GM12878 (cell line): ENCODE data around the gene CPA4. TPM values are rescaled to one million over a fixed set of nuclear protein-coding genes. Genes with fewer than 3 reads are reported as not detected.

Source experiments
- ATAC-seq: fragments of 200-7000 bp; cut with Tn5 transposase; 3 replicates; pipeline ENCODE4 v1.9.1; 2020; ENCODE audit warnings: mild to moderate bottlenecking, moderate library complexity
- BruUV-seq: library from RNA; stranded (reverse); fragments of 400-500 nt; replicated peaks from 2 replicates; lab custom pipeline; 2021; lab: Mats Ljungman, UMichigan
- CTCF ChIA-PET: fragments of 300-600 bp; sonication (Branson Sonifier 250); formaldehyde crosslinking; extraction: SDS; loops from one replicate; lab custom pipeline; 2021; ENCODE audit warnings: inconsistent platforms; lab: Yijun Ruan, JAX
- POLR2A ChIA-PET: fragments of 350-600 bp; formaldehyde crosslinking; extraction: SDS; loops from one replicate; lab custom pipeline; 2021; ENCODE audit warnings: inconsistent platforms; lab: Charles Lee
- RAD21 ChIA-PET: fragments of 300-600 bp; sonication (Branson Sonifier 250); formaldehyde crosslinking; loops from one replicate; lab custom pipeline; 2023; ENCODE audit warnings: antibody characterized with exemption; ENCODE audit not compliant: unreplicated experiment; lab: Charles Lee
- SMC1A ChIA-PET: fragments of 300-600 bp; sonication (Branson Sonifier 250); formaldehyde crosslinking; loops from one replicate; lab custom pipeline; 2023; ENCODE audit not compliant: unreplicated experiment, uncharacterized antibody; lab: Charles Lee
- DNase-seq: peaks from one replicate; pipeline ENCODE4 v3.0.0-alpha.2; 2011; ENCODE audit warnings: low read depth, low spot score
- FAIRE-seq: peaks from 3 replicates; lab custom pipeline; 2011; peaks lifted over from hg19 to GRCh38; lab: Jason Lieb, UNC
- H2AFZ ChIP-seq: 2 replicates; pipeline ENCODE4 v1.6.0; 2011; ENCODE audit warnings: low read depth, low read length, control low read depth; ENCODE audit not compliant: control insufficient read depth
- H3K27ac ChIP-seq: 2 replicates; pipeline ENCODE4 v1.5.1; 2011; ENCODE audit warnings: control low read depth; ENCODE audit not compliant: control insufficient read depth, insufficient read depth
- H3K27me3 ChIP-seq, 2 experiments: replicated peaks in 1 of 2; 2 replicates each; pipeline versions ENCODE4 v1.6.0 to v1.6.1; 2011; ENCODE audit warnings: low read length in 1 of 2; ENCODE audit not compliant: control insufficient read depth in 2 of 2, insufficient read depth in 2 of 2
- H3K36me3 ChIP-seq, 2 experiments: 2 replicates each; pipeline ENCODE4 v1.5.1; 2011; ENCODE audit warnings: low read length in 1 of 2; ENCODE audit not compliant: control insufficient read depth in 2 of 2, insufficient read depth in 2 of 2
- H3K4me1 ChIP-seq: 2 replicates; pipeline ENCODE4 v1.6.1; 2011; ENCODE audit warnings: mild to moderate bottlenecking, low read length, moderate library complexity, mixed read lengths; ENCODE audit not compliant: control insufficient read depth, insufficient read depth
- H3K4me2 ChIP-seq: 2 replicates; pipeline ENCODE4 v1.6.0; 2011; ENCODE audit warnings: control low read depth; ENCODE audit not compliant: control insufficient read depth, insufficient read depth
- H3K4me3 ChIP-seq: fragments of 200-600 bp; sonication (generic); 2 replicates; pipeline ENCODE4 v1.5.1; 2016
- H3K79me2 ChIP-seq: 2 replicates; pipeline ENCODE4 v1.6.0; 2011; ENCODE audit warnings: low read length; ENCODE audit not compliant: control insufficient read depth, insufficient read depth
- H3K9ac ChIP-seq: 2 replicates; pipeline ENCODE4 v1.8.0; 2011; ENCODE audit warnings: low read length, control low read depth, mixed read lengths; ENCODE audit not compliant: control insufficient read depth, insufficient read depth
- H3K9me3 ChIP-seq: replicated peaks from 3 replicates; pipeline ENCODE4 v1.5.1; 2011; ENCODE audit warnings: mild to moderate bottlenecking, low read length; ENCODE audit not compliant: control insufficient read depth, insufficient read depth
- H4K20me1 ChIP-seq: 2 replicates; pipeline ENCODE4 v1.6.0; 2011; ENCODE audit not compliant: control insufficient read depth, insufficient read depth
- CHD1 ChIP-seq: IDR thresholded peaks from 2 replicates; pipeline ENCODE4 v1.6.1; 2012; ENCODE audit warnings: low read depth, low read length, improper control_type of control experiment
- MLLT1 ChIP-seq: fragments of 450-650 bp; IDR thresholded peaks from 2 replicates; pipeline ENCODE4 v1.6.1; 2016; ENCODE audit warnings: mild to moderate bottlenecking
- MXI1 ChIP-seq: fragments of 150-350 bp; IDR thresholded peaks from 2 replicates; pipeline ENCODE4 v1.6.1; 2011; ENCODE audit warnings: low read depth, mild to moderate bottlenecking, inconsistent platforms, low read length, improper control_type of control experiment
- SPI1 ChIP-seq: IDR thresholded peaks from 2 replicates; pipeline ENCODE4 v1.6.1; 2011; ENCODE audit warnings: low read depth, mild to moderate bottlenecking, low read length, moderate library complexity, borderline replicate concordance; ENCODE audit not compliant: insufficient read depth
- TCF3 ChIP-seq: IDR thresholded peaks from 2 replicates; pipeline ENCODE4 v1.6.1; 2012; ENCODE audit warnings: low read depth, mild to moderate bottlenecking, low read length, borderline replicate concordance; ENCODE audit not compliant: insufficient read depth
- ZNF384 ChIP-seq: IDR thresholded peaks from 2 replicates; pipeline ENCODE4 v1.6.1; 2012; ENCODE audit warnings: low read depth, mild to moderate bottlenecking, low read length, improper control_type of control experiment, borderline replicate concordance
- WGBS: methylation state at CpG from one replicate; pipeline ENCODE4 v1.1.6; 2016; ENCODE audit warnings: low lambda C conversion rate; ENCODE audit not compliant: insufficient replicate concordance, insufficient coverage; ENCODE audit errors: missing lambda C conversion rate; 5-methylcytosine and 5-hydroxymethylcytosine counted together
- in situ Hi-C: fragments of 300-500 bp; cut with MboI; formaldehyde crosslinking; loops from 9 replicates; pipeline ENCODE4 v1.14.3; 2018; ENCODE audit warnings: mixed read lengths
- intact Hi-C: fragments of 100-400 bp; cut with micrococcal nuclease; formaldehyde crosslinking; loops from one replicate; pipeline ENCODE4 v1.14.2; 2022; ENCODE audit not compliant: unreplicated experiment
- polyA plus RNA-seq, 11 experiments: library from polyadenylated mRNA; depleted of rRNA in 4 of 11; unstranded in 6 of 11; stranded (reverse) in 5 of 11; fragments of >200 nt; fragmentation: Nextera tagmentation in 4 of 11; fragmentation: Illumina TruSeq in 1 of 11; extraction: Ambion mirVana in 4 of 11; extraction: Trizol in 1 of 11; gene quantifications; 1 replicate in 1 of 11; 2 replicates in 10 of 11; pipeline versions ENCODE4 v1.2.1 to v1.2.3, GENCODE V29; 2011 to 2016; ENCODE audit warnings: inconsistent platforms in 2 of 11, missing spikeins in 2 of 11, low read depth in 1 of 11
- total RNA-seq, 4 experiments: library from RNA; depleted of rRNA in 3 of 4; stranded (reverse); fragments of >200 nt in 3 of 4; fragmentation: Illumina TruSeq in 1 of 4; extraction: Trizol in 1 of 4; gene quantifications; 2 replicates each; pipeline versions ENCODE4 v1.2.1 to v1.2.3, GENCODE V29; 2013 to 2021
- TF ChIP-seq, protein P1 (sequence below): fragments of 450-650 bp; IDR thresholded peaks from 2 replicates; pipeline ENCODE4 v1.6.1; 2016; ENCODE audit warnings: mild to moderate bottlenecking, moderate library complexity, borderline replicate concordance
- TF ChIP-seq, protein P2 (sequence below): fragments of 150-350 bp; IDR thresholded peaks from 2 replicates; pipeline ENCODE4 v1.6.1; 2014; ENCODE audit warnings: mild to moderate bottlenecking, low read depth, low read length

CPA4 gene
- total and polyA plus RNA-seq, 10 of the 15 experiments (the other 5 are each of a cell fraction or from before 2014, with no cell fraction given), result 0.05 to 0.35 (median 0.18) TPM; not detected in 1

DNA sequence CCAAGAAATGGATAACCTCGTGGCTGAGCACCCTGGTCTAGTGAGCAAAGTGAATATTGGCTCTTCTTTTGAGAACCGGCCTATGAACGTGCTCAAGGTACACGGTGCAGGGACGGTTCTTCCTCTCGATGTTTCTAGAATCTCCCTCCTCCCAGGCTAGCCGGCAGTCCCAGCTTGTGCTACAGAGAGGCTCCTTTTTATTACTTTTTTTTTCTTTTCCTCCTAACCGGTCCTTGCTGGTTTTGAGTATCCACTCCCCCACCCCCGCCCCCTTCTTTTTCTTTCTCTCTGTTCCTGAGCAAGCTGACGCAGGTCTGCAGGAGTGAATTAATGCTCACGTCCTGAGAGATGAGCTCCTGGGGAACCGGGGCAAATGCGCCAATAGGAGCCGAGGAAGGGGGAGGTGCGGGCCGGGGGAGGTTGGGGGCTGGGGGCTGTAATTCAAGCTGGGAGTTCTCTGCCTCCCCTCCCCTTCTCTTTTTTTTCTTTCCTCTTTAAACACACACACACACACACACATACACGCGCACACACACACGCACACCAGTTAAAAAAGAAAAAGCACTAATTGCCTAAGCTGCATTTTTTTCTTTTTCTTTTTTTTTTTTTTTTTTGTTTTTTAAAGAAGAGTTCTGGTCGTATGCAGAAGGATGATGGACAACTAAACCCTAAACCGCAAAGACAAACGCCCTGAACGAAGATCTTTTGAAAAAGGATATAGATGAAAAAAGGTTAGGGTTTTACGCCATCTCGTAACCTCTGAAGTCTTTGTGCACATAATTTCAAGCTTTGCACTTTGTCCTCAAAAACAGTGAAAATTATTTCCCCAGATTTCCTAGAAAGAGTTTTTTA is 19.7 kb upstream of the CPA4 start:
- DNase-seq, result no peak
- POLR2A ChIA-PET, result interaction anchor here (0.6 kb wide), 4 partner anchors 110 to 1281 kb away, joined by 3 to 6 read pairs (median 3); no protein-coding TSS in a partner anchor
- Histone ChIP-seq H3K79me2 (no peaks in the 10 kb centered on the region), H3K9ac (no peak overlapping the region), H3K4me1 (no peaks in the 10 kb centered on the region), H3K4me2 (no peak overlapping the region), H3K27ac (no peak overlapping the region), H3K27me3 (peaks cover 0 to 4% of the 10 kb centered on the region in 2 experiments; a peak in 1 of 4 replicates), H2AFZ (no peak overlapping the region), H3K36me3 (no peaks in the 10 kb centered on the region), H3K9me3 (no peaks in the 10 kb centered on the region), H3K4me3 (no peak overlapping the region), H4K20me1 (no peaks in the 10 kb centered on the region)
- RAD21 ChIA-PET, result no interaction called here
- CTCF ChIA-PET, result interaction anchor here (0.9 kb wide), 2 partner anchors 9 to 16 kb away, joined by 3 to 5 read pairs; no protein-coding TSS in a partner anchor
- WGBS, result 31% methylated on average over 18 of the region's 25 CpGs
- BruUV-seq, result no TSS peak
- SMC1A ChIA-PET, result interaction anchor here (1.2 kb wide), 1 partner anchor 30 kb away, joined by 3 read pairs; no protein-coding TSS in a partner anchor
- intact Hi-C loops (loop anchor here (10.0 kb wide), 1 partner anchor 59 kb away; no protein-coding TSS in a partner anchor), in situ Hi-C loops (no loop called here)
- no peak for ATAC-seq
- FAIRE-seq, result no peak
- TF ChIP-seq ZNF384 (no peak), SPI1 (no peak), TCF3 (no peak), CHD1 (no peak), MLLT1 (no peak), MXI1 (no peak)
- TF ChIP-seq, protein P1, sequence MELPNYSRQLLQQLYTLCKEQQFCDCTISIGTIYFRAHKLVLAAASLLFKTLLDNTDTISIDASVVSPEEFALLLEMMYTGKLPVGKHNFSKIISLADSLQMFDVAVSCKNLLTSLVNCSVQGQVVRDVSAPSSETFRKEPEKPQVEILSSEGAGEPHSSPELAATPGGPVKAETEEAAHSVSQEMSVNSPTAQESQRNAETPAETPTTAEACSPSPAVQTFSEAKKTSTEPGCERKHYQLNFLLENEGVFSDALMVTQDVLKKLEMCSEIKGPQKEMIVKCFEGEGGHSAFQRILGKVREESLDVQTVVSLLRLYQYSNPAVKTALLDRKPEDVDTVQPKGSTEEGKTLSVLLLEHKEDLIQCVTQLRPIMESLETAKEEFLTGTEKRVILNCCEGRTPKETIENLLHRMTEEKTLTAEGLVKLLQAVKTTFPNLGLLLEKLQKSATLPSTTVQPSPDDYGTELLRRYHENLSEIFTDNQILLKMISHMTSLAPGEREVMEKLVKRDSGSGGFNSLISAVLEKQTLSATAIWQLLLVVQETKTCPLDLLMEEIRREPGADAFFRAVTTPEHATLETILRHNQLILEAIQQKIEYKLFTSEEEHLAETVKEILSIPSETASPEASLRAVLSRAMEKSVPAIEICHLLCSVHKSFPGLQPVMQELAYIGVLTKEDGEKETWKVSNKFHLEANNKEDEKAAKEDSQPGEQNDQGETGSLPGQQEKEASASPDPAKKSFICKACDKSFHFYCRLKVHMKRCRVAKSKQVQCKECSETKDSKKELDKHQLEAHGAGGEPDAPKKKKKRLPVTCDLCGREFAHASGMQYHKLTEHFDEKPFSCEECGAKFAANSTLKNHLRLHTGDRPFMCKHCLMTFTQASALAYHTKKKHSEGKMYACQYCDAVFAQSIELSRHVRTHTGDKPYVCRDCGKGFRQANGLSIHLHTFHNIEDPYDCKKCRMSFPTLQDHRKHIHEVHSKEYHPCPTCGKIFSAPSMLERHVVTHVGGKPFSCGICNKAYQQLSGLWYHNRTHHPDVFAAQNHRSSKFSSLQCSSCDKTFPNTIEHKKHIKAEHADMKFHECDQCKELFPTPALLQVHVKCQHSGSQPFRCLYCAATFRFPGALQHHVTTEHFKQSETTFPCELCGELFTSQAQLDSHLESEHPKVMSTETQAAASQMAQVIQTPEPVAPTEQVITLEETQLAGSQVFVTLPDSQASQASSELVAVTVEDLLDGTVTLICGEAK, result no peak
- TF ChIP-seq, protein P2, sequence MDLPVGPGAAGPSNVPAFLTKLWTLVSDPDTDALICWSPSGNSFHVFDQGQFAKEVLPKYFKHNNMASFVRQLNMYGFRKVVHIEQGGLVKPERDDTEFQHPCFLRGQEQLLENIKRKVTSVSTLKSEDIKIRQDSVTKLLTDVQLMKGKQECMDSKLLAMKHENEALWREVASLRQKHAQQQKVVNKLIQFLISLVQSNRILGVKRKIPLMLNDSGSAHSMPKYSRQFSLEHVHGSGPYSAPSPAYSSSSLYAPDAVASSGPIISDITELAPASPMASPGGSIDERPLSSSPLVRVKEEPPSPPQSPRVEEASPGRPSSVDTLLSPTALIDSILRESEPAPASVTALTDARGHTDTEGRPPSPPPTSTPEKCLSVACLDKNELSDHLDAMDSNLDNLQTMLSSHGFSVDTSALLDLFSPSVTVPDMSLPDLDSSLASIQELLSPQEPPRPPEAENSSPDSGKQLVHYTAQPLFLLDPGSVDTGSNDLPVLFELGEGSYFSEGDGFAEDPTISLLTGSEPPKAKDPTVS, result no peak
